Measurements from ENCODE around the gene NOXRED1.

DNA sequence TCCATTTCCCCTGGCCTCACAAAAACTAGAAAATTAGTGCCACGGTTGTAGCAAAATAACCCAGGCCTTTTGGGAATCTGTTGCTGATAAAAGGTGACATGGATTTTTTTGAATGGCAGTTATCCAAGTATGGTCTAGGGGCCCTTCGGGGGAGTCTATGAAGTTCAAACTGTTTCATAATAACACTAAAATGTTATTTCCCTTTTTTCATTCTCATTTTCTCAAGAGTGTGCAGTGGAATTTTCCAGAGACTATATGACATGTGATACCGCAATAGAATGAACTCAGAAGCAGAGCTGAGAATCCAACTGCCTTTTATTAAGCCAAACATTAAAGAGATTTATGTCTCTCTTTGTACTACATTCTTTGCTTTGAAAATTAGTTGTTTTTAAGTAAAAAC, 75.6 kb downstream of the NOXRED1 start:
- TF ChIP-seq, protein P1, sequence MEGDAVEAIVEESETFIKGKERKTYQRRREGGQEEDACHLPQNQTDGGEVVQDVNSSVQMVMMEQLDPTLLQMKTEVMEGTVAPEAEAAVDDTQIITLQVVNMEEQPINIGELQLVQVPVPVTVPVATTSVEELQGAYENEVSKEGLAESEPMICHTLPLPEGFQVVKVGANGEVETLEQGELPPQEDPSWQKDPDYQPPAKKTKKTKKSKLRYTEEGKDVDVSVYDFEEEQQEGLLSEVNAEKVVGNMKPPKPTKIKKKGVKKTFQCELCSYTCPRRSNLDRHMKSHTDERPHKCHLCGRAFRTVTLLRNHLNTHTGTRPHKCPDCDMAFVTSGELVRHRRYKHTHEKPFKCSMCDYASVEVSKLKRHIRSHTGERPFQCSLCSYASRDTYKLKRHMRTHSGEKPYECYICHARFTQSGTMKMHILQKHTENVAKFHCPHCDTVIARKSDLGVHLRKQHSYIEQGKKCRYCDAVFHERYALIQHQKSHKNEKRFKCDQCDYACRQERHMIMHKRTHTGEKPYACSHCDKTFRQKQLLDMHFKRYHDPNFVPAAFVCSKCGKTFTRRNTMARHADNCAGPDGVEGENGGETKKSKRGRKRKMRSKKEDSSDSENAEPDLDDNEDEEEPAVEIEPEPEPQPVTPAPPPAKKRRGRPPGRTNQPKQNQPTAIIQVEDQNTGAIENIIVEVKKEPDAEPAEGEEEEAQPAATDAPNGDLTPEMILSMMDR (IDR thresholded peaks at IDR 0.05), result no peak
- TF ChIP-seq, protein P2, sequence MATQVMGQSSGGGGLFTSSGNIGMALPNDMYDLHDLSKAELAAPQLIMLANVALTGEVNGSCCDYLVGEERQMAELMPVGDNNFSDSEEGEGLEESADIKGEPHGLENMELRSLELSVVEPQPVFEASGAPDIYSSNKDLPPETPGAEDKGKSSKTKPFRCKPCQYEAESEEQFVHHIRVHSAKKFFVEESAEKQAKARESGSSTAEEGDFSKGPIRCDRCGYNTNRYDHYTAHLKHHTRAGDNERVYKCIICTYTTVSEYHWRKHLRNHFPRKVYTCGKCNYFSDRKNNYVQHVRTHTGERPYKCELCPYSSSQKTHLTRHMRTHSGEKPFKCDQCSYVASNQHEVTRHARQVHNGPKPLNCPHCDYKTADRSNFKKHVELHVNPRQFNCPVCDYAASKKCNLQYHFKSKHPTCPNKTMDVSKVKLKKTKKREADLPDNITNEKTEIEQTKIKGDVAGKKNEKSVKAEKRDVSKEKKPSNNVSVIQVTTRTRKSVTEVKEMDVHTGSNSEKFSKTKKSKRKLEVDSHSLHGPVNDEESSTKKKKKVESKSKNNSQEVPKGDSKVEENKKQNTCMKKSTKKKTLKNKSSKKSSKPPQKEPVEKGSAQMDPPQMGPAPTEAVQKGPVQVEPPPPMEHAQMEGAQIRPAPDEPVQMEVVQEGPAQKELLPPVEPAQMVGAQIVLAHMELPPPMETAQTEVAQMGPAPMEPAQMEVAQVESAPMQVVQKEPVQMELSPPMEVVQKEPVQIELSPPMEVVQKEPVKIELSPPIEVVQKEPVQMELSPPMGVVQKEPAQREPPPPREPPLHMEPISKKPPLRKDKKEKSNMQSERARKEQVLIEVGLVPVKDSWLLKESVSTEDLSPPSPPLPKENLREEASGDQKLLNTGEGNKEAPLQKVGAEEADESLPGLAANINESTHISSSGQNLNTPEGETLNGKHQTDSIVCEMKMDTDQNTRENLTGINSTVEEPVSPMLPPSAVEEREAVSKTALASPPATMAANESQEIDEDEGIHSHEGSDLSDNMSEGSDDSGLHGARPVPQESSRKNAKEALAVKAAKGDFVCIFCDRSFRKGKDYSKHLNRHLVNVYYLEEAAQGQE (IDR thresholded peaks at IDR 0.05; ENCODE audit: insufficient read depth in 1 of 2, low read depth in 2 of 2, low read length in 1 of 2), result no peak
